Measurements from ENCODE around the gene KCNH3. TPM values are rescaled to one million over a fixed set of nuclear protein-coding genes. Genes with fewer than 3 reads are reported as not detected.

The KCNH3 gene
- total and polyA plus RNA-seq, 2 donors (not counting 1 experiment from before 2014, with no cell fraction given), result 0.05 to 0.17 TPM

- no peaks in the 10 kb centered on the region for H3K4me1 ChIP-seq (ENCODE audit: control insufficient read depth, extremely low read depth, insufficient read depth, low read length)
- H3K4me3 ChIP-seq (replicated peaks in 1 of 4; ENCODE audit: control extremely low read depth in 1 of 4, insufficient read depth in 1 of 4, low read depth in 3 of 4, low read length in 4 of 4), result no peak overlapping the region
- H3K36me3 ChIP-seq (ENCODE audit: control insufficient read depth, insufficient read depth, low read length), result peaks cover 15% of the 10 kb centered on the region
- no peak for TF ChIP-seq CTCF (conservative IDR thresholded peaks at IDR 0.05 in 1 of 2, IDR thresholded peaks at IDR 0.05 in 1 of 2; ENCODE audit: low read depth in 1 of 2, low read length in 2 of 2)
- no peak for TF ChIP-seq EZH2 (IDR thresholded peaks at IDR 0.05; ENCODE audit: low read length, missing control alignments)
- H4K20me1 ChIP-seq (ENCODE audit: control insufficient read depth, extremely low read depth, insufficient read depth, low read length), result no peaks in the 10 kb centered on the region
- no peak overlapping the region for H3K27ac ChIP-seq (ENCODE audit: insufficient read depth, low read length)
- DNase-seq (ENCODE audit: low read depth in 2 of 2), result no peak
- H3K4me2 ChIP-seq (ENCODE audit: extremely low read depth, insufficient read depth, low read length), result no peak overlapping the region
- H2AFZ ChIP-seq (ENCODE audit: low read length), result no peak overlapping the region
- no peaks in the 10 kb centered on the region for H3K9me3 ChIP-seq (ENCODE audit: control insufficient read depth, insufficient read depth, low read depth, low read length)
- no peaks in the 10 kb centered on the region for H3K79me2 ChIP-seq (ENCODE audit: control insufficient read depth, insufficient read depth, low read length)
- no peak overlapping the region for H3K9ac ChIP-seq (ENCODE audit: insufficient read depth, low read length)
- H3K27me3 ChIP-seq (ENCODE audit: control insufficient read depth, insufficient read depth, low read length), result peaks cover 11% of the 10 kb centered on the region
These were observed 17.0 kb downstream of the KCNH3 start for GRCh38 chr12:49555631-49556390.

DNA sequence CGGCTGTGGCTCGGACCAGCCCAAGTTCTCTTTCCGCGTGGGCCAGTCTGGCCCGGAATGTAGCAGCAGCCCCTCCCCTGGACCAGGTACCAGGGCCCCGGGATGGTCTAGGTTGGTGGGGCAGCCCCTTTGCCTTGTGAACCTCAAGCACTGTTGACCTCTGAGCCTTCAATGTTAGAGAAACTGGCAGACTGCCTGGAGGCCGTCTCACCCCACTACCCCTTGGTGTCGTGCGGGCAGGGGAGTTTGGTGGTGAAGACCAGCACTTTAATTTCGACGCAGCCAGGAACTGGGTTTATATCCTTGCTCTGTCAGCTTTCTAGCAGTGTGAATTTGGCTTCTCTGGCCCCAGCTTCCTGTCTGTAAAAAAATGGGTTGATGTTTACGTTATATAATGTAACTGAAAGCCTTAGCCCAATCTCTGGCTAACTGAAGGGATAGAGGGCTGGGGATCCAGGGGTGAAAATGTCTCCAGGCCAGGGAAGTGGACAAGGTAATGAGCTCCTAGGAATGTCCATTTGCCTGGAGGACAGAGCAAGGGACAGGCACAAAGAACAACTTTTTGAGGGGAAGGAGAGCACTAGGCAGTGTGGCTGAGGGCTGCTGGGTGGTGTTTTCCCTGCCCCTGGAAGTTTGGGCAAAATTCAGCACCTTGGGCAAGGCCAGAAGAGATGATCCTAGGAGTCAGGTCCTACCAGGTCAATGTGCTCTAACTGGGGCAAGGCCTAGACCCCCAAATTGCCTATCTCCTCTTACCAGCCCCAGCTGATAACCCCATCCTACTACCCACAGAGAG lies 17.8 kb downstream of the KCNH3 start:
- H3K27me3 ChIP-seq (ENCODE audit: control insufficient read depth, insufficient read depth, low read length), result peaks cover 9% of the 10 kb centered on the region
- H3K9me3 ChIP-seq (ENCODE audit: control insufficient read depth, insufficient read depth, low read depth, low read length), result no peaks in the 10 kb centered on the region
- TF ChIP-seq CTCF (conservative IDR thresholded peaks at IDR 0.05 in 1 of 2, IDR thresholded peaks at IDR 0.05 in 1 of 2; ENCODE audit: low read depth in 1 of 2, low read length in 2 of 2), result no peak
- TF ChIP-seq EZH2 (IDR thresholded peaks at IDR 0.05; ENCODE audit: low read length, missing control alignments), result no peak
- no peak overlapping the region for H3K4me2 ChIP-seq (ENCODE audit: extremely low read depth, insufficient read depth, low read length)
- H3K27ac ChIP-seq (ENCODE audit: insufficient read depth, low read length), result no peak overlapping the region
- H3K4me3 ChIP-seq (replicated peaks in 1 of 4; ENCODE audit: control extremely low read depth in 1 of 4, insufficient read depth in 1 of 4, low read depth in 3 of 4, low read length in 4 of 4), result no peak overlapping the region
- H3K36me3 ChIP-seq (ENCODE audit: control insufficient read depth, insufficient read depth, low read length), result peaks cover 15% of the 10 kb centered on the region
- H4K20me1 ChIP-seq (ENCODE audit: control insufficient read depth, extremely low read depth, insufficient read depth, low read length), result no peaks in the 10 kb centered on the region
- H3K9ac ChIP-seq (ENCODE audit: insufficient read depth, low read length), result no peak overlapping the region
- H2AFZ ChIP-seq (ENCODE audit: low read length), result no peak overlapping the region
- H3K4me1 ChIP-seq (ENCODE audit: control insufficient read depth, extremely low read depth, insufficient read depth, low read length), result no peaks in the 10 kb centered on the region
- DNase-seq (ENCODE audit: low read depth in 2 of 2), result no peak
- H3K79me2 ChIP-seq (ENCODE audit: control insufficient read depth, insufficient read depth, low read length), result no peaks in the 10 kb centered on the region

- DNase-seq (ENCODE audit: low read depth in 2 of 2), result no peak
- H3K27me3 ChIP-seq (ENCODE audit: control insufficient read depth, insufficient read depth, low read length), result peaks cover 1% of the 10 kb centered on the region
- no peaks in the 10 kb centered on the region for H3K79me2 ChIP-seq (ENCODE audit: control insufficient read depth, insufficient read depth, low read length)
- no peak overlapping the region for H3K4me2 ChIP-seq (ENCODE audit: extremely low read depth, insufficient read depth, low read length)
- no peak overlapping the region for H3K4me3 ChIP-seq (replicated peaks in 1 of 4; ENCODE audit: control extremely low read depth in 1 of 4, insufficient read depth in 1 of 4, low read depth in 3 of 4, low read length in 4 of 4)
- H3K4me1 ChIP-seq (ENCODE audit: control insufficient read depth, extremely low read depth, insufficient read depth, low read length), result no peaks in the 10 kb centered on the region
- H2AFZ ChIP-seq (ENCODE audit: low read length), result no peak overlapping the region
- no peak overlapping the region for H3K9ac ChIP-seq (ENCODE audit: insufficient read depth, low read length)
- no peak overlapping the region for H3K27ac ChIP-seq (ENCODE audit: insufficient read depth, low read length)
- peaks cover 18% of the 10 kb centered on the region for H3K36me3 ChIP-seq (ENCODE audit: control insufficient read depth, insufficient read depth, low read length)
- no peaks in the 10 kb centered on the region for H4K20me1 ChIP-seq (ENCODE audit: control insufficient read depth, extremely low read depth, insufficient read depth, low read length)
- no peak for TF ChIP-seq CTCF (conservative IDR thresholded peaks at IDR 0.05 in 1 of 2, IDR thresholded peaks at IDR 0.05 in 1 of 2; ENCODE audit: low read depth in 1 of 2, low read length in 2 of 2)
- no peak for TF ChIP-seq EZH2 (IDR thresholded peaks at IDR 0.05; ENCODE audit: low read length, missing control alignments)
- H3K9me3 ChIP-seq (ENCODE audit: control insufficient read depth, insufficient read depth, low read depth, low read length), result no peaks in the 10 kb centered on the region
These were observed 18.5 kb downstream of the KCNH3 start for GRCh38 chr12:49557187-49557916.
